ENCODE measurements around the gene C4BPA. TPM values are rescaled to one million over a fixed set of nuclear protein-coding genes. Genes with fewer than 3 reads are reported as not detected.

The C4BPA gene
- total RNA-seq, 1 donor from 2014 or later, result not detected

GRCh38 chr1:207139616-207140015 lies 35.6 kb downstream of the C4BPA start:
- no peak overlapping the region for H3K9ac ChIP-seq (ENCODE audit: low read length)
- no peaks in the 10 kb centered on the region for H3K9me3 ChIP-seq (ENCODE audit: insufficient read depth, low read depth, low read length)
- H3K4me3 Mint-ChIP-seq (ENCODE audit: unreplicated experiment), result no peak overlapping the region
- FAIRE-seq (no peak), DNase-seq (ENCODE audit: low read depth) (no peak)
- H3K4me1 Mint-ChIP-seq (ENCODE audit: low read depth, unreplicated experiment), result no peaks in the 10 kb centered on the region
- no peaks in the 10 kb centered on the region for H3K79me2 ChIP-seq (ENCODE audit: insufficient read depth, low read length)
- H3K36me3 Mint-ChIP-seq (ENCODE audit: low read depth, unreplicated experiment), result no peaks in the 10 kb centered on the region
- H3K36me3 ChIP-seq (ENCODE audit: insufficient read depth, low read length), result no peaks in the 10 kb centered on the region
- no peaks in the 10 kb centered on the region for H4K20me1 ChIP-seq (ENCODE audit: insufficient read depth, low read length)
- H3K4me2 ChIP-seq (ENCODE audit: low read length), result no peak overlapping the region
- no peak overlapping the region for H2AFZ ChIP-seq (ENCODE audit: low read depth, low read length)
- H3K27me3 ChIP-seq (ENCODE audit: insufficient read depth, low read length), result no peaks in the 10 kb centered on the region
- no peak overlapping the region for H3K27ac Mint-ChIP-seq (ENCODE audit: unreplicated experiment)
- H3K9me3 Mint-ChIP-seq (ENCODE audit: unreplicated experiment), result peaks cover 4% of the 10 kb centered on the region
- TF ChIP-seq CTCF (IDR thresholded peaks at IDR 0.05; ENCODE audit: insufficient read depth, low read depth, low read length) (no peak), EZH2 (IDR thresholded peaks at IDR 0.05; ENCODE audit: insufficient read depth, low read length) (no peak)
- no peaks in the 10 kb centered on the region for H3K4me1 ChIP-seq (ENCODE audit: insufficient read depth, low read length)
- H3K4me3 ChIP-seq (ENCODE audit: insufficient read depth, low read depth, low read length), result no peak overlapping the region
- H3K27ac ChIP-seq (ENCODE audit: low read depth, low read length), result no peak overlapping the region
- H3K27me3 Mint-ChIP-seq (ENCODE audit: low read depth, unreplicated experiment), result peaks cover 3% of the 10 kb centered on the region

- Mint-ChIP-seq H3K27ac (ENCODE audit: unreplicated experiment) (no peak overlapping the region), H3K36me3 (ENCODE audit: low read depth, unreplicated experiment) (no peaks in the 10 kb centered on the region), H3K4me3 (ENCODE audit: unreplicated experiment) (no peak overlapping the region), H3K4me1 (ENCODE audit: low read depth, unreplicated experiment) (no peaks in the 10 kb centered on the region), H3K9me3 (ENCODE audit: unreplicated experiment) (peaks cover 4% of the 10 kb centered on the region), H3K27me3 (ENCODE audit: low read depth, unreplicated experiment) (peaks cover 3% of the 10 kb centered on the region)
- Histone ChIP-seq H2AFZ (ENCODE audit: low read depth, low read length) (no peak overlapping the region), H3K4me1 (ENCODE audit: insufficient read depth, low read length) (no peaks in the 10 kb centered on the region), H3K4me2 (ENCODE audit: low read length) (no peak overlapping the region), H3K27me3 (ENCODE audit: insufficient read depth, low read length) (no peaks in the 10 kb centered on the region), H3K4me3 (ENCODE audit: insufficient read depth, low read depth, low read length) (no peak overlapping the region), H3K9ac (ENCODE audit: low read length) (no peak overlapping the region), H3K9me3 (ENCODE audit: insufficient read depth, low read depth, low read length) (no peaks in the 10 kb centered on the region), H3K27ac (ENCODE audit: low read depth, low read length) (no peak overlapping the region), H4K20me1 (ENCODE audit: insufficient read depth, low read length) (no peaks in the 10 kb centered on the region), H3K36me3 (ENCODE audit: insufficient read depth, low read length) (no peaks in the 10 kb centered on the region), H3K79me2 (ENCODE audit: insufficient read depth, low read length) (no peaks in the 10 kb centered on the region)
- DNase-seq (ENCODE audit: low read depth), result no peak
- TF ChIP-seq EZH2 (IDR thresholded peaks at IDR 0.05; ENCODE audit: insufficient read depth, low read length), result no peak
- no peak for TF ChIP-seq CTCF (IDR thresholded peaks at IDR 0.05; ENCODE audit: insufficient read depth, low read depth, low read length)
- FAIRE-seq, result no peak
These were observed 36.5 kb downstream of the C4BPA start for GRCh38 chr1:207140536-207140935.

- Histone ChIP-seq H3K27ac (ENCODE audit: low read depth, low read length) (no peak overlapping the region), H3K36me3 (ENCODE audit: insufficient read depth, low read length) (no peaks in the 10 kb centered on the region), H4K20me1 (ENCODE audit: insufficient read depth, low read length) (no peaks in the 10 kb centered on the region), H3K4me2 (ENCODE audit: low read length) (no peak overlapping the region), H3K79me2 (ENCODE audit: insufficient read depth, low read length) (no peaks in the 10 kb centered on the region), H3K9me3 (ENCODE audit: insufficient read depth, low read depth, low read length) (peaks cover 3% of the 10 kb centered on the region), H3K4me1 (ENCODE audit: insufficient read depth, low read length) (no peaks in the 10 kb centered on the region), H3K27me3 (ENCODE audit: insufficient read depth, low read length) (no peaks in the 10 kb centered on the region), H2AFZ (ENCODE audit: low read depth, low read length) (no peak overlapping the region), H3K9ac (ENCODE audit: low read length) (no peak overlapping the region), H3K4me3 (ENCODE audit: insufficient read depth, low read depth, low read length) (no peak overlapping the region)
- no peak overlapping the region for H3K27ac Mint-ChIP-seq (ENCODE audit: unreplicated experiment)
- H3K27me3 Mint-ChIP-seq (ENCODE audit: low read depth, unreplicated experiment), result no peaks in the 10 kb centered on the region
- FAIRE-seq (no peak), DNase-seq (ENCODE audit: low read depth) (no peak)
- no peak overlapping the region for H3K4me3 Mint-ChIP-seq (ENCODE audit: unreplicated experiment)
- H3K4me1 Mint-ChIP-seq (ENCODE audit: low read depth, unreplicated experiment), result no peaks in the 10 kb centered on the region
- peaks cover 2% of the 10 kb centered on the region for H3K9me3 Mint-ChIP-seq (ENCODE audit: unreplicated experiment)
- no peaks in the 10 kb centered on the region for H3K36me3 Mint-ChIP-seq (ENCODE audit: low read depth, unreplicated experiment)
- no peak for TF ChIP-seq EZH2 (IDR thresholded peaks at IDR 0.05; ENCODE audit: insufficient read depth, low read length)
- no peak for TF ChIP-seq CTCF (IDR thresholded peaks at IDR 0.05; ENCODE audit: insufficient read depth, low read depth, low read length)
These were observed 41.5 kb downstream of the C4BPA start for GRCh38 chr1:207145401-207146058.

Data from astrocyte (in vitro differentiated cells and primary cell).